ENCODE measurements around the gene NDOR1.

Gene NDOR1

GRCh38 chr9:137185921-137186320, 19.6 kb upstream of the NDOR1 start:
- Histone ChIP-seq H3K9ac (ENCODE audit: low read depth in 1 of 2, low read length in 2 of 2) (no peak overlapping the region), H3K9me3 (ENCODE audit: control insufficient read depth in 2 of 2, low read length in 2 of 2) (no peaks in the 10 kb centered on the region), H3K4me1 (ENCODE audit: control insufficient read depth in 2 of 2, insufficient read depth in 2 of 2, low read length in 2 of 2) (peaks cover 35 to 39% of the 10 kb centered on the region in 2 donors), H3K36me3 (ENCODE audit: control insufficient read depth in 2 of 2, insufficient read depth in 2 of 2, low read length in 2 of 2) (peaks cover 49 to 52% of the 10 kb centered on the region in 2 donors), H3K27ac (ENCODE audit: low read depth in 2 of 2, low read length in 2 of 2) (no peak overlapping the region), H3K27me3 (ENCODE audit: control insufficient read depth in 2 of 2, insufficient read depth in 2 of 2, low read length in 2 of 2) (no peaks in the 10 kb centered on the region), H3K4me3 (ENCODE audit: low read length in 2 of 2) (no peak overlapping the region)

- Histone ChIP-seq H3K9ac (ENCODE audit: low read depth in 1 of 2, low read length in 2 of 2) (no peak overlapping the region), H3K36me3 (ENCODE audit: control insufficient read depth in 2 of 2, insufficient read depth in 2 of 2, low read length in 2 of 2) (peaks cover 50 to 52% of the 10 kb centered on the region in 2 donors), H3K4me1 (ENCODE audit: control insufficient read depth in 2 of 2, insufficient read depth in 2 of 2, low read length in 2 of 2) (peaks cover 38 to 41% of the 10 kb centered on the region in 2 donors), H3K27ac (ENCODE audit: low read depth in 2 of 2, low read length in 2 of 2) (no peak overlapping the region), H3K4me3 (ENCODE audit: low read length in 2 of 2) (peak overlapping the region in 1 of 2 donors; percentile 97), H3K9me3 (ENCODE audit: control insufficient read depth in 2 of 2, low read length in 2 of 2) (no peaks in the 10 kb centered on the region), H3K27me3 (ENCODE audit: control insufficient read depth in 2 of 2, insufficient read depth in 2 of 2, low read length in 2 of 2) (no peaks in the 10 kb centered on the region)
Measured at GRCh38 chr9:137186385-137186784, 19.1 kb upstream of the NDOR1 start.

- H3K27ac ChIP-seq (ENCODE audit: low read depth in 2 of 2, low read length in 2 of 2), result no peak overlapping the region
- H3K27me3 ChIP-seq (ENCODE audit: control insufficient read depth in 2 of 2, insufficient read depth in 2 of 2, low read length in 2 of 2), result no peaks in the 10 kb centered on the region
- peak overlapping the region in 1 of 2 donors; percentile 86 for H3K9ac ChIP-seq (ENCODE audit: low read depth in 1 of 2, low read length in 2 of 2)
- H3K9me3 ChIP-seq (ENCODE audit: control insufficient read depth in 2 of 2, low read length in 2 of 2), result no peaks in the 10 kb centered on the region
- peaks cover 54 to 60% of the 10 kb centered on the region in 2 donors for H3K36me3 ChIP-seq (ENCODE audit: control insufficient read depth in 2 of 2, insufficient read depth in 2 of 2, low read length in 2 of 2)
- H3K4me1 ChIP-seq (ENCODE audit: control insufficient read depth in 2 of 2, insufficient read depth in 2 of 2, low read length in 2 of 2), result peaks cover 38 to 41% of the 10 kb centered on the region in 2 donors
- H3K4me3 ChIP-seq (ENCODE audit: low read length in 2 of 2), result peak overlapping the region; percentile 84 to 97
Measured at GRCh38 chr9:137187386-137187785, 18.1 kb upstream of the NDOR1 start.

- H3K4me1 ChIP-seq (ENCODE audit: control insufficient read depth in 2 of 2, insufficient read depth in 2 of 2, low read length in 2 of 2), result peaks cover 41% of the 10 kb centered on the region in 2 donors
- no peaks in the 10 kb centered on the region for H3K9me3 ChIP-seq (ENCODE audit: control insufficient read depth in 2 of 2, low read length in 2 of 2)
- no peaks in the 10 kb centered on the region for H3K27me3 ChIP-seq (ENCODE audit: control insufficient read depth in 2 of 2, insufficient read depth in 2 of 2, low read length in 2 of 2)
- peak overlapping the region; percentile 86 to 91 for H3K9ac ChIP-seq (ENCODE audit: low read depth in 1 of 2, low read length in 2 of 2)
- H3K27ac ChIP-seq (ENCODE audit: low read depth in 2 of 2, low read length in 2 of 2), result peak overlapping the region; percentile 94 to 97
- peak overlapping the region; percentile 84 to 97 for H3K4me3 ChIP-seq (ENCODE audit: low read length in 2 of 2)
- peaks cover 48 to 56% of the 10 kb centered on the region in 2 donors for H3K36me3 ChIP-seq (ENCODE audit: control insufficient read depth in 2 of 2, insufficient read depth in 2 of 2, low read length in 2 of 2)
Measured at GRCh38 chr9:137188086-137188489, 17.4 kb upstream of the NDOR1 start.

DNA sequence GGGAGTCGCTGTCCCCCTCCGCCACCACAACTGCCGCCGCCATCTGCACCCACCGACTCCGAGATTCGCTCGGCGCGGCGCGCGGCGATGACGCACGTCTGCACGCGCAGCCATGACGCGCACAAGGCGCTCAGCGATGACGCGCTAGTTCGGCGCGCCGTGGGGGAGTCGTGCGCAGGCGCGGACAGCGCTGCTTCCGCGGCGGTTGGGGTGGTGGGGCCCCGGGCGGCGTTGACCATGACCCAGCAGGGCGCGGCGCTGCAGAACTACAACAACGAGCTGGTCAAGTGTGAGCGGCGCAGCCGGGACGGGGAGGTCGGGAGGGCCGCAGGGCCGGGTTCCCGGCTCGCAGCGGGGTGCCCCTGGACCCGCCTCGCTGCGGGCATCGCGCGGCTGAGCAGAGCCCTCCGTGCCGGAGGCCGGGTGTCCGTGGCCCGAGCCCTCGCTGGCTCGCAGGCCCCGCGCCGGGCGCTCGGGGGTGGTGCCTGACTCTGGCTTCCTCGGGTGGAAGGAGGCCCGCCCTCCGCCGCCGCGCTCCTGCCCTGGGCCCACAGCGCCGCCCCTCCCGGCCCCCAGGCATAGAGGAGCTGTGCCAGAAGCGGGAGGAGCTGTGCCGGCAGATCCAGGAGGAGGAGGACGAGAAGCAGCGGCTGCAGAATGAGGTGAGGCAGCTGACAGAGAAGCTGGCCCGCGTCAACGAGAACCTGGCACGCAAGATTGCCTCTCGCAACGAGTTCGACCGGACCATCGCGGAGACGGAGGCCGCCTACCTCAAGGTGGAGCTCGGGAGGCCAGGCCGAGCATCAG, 16.8 kb upstream of the NDOR1 start, which contains the start of the genes ANAPC2 and SSNA1:
Gene ANAPC2, minus strand, starts transcription at position 71 of the 807 bp plus-strand sequence. Its CDS starts 28 bp downstream, at position 43.
Gene SSNA1, plus strand, starts transcription at position 187 of the 807 bp plus-strand sequence. Its CDS starts 51 bp downstream, at position 238.
- peaks cover 41% of the 10 kb centered on the region in 2 donors for H3K4me1 ChIP-seq (ENCODE audit: control insufficient read depth in 2 of 2, insufficient read depth in 2 of 2, low read length in 2 of 2)
- H3K36me3 ChIP-seq (ENCODE audit: control insufficient read depth in 2 of 2, insufficient read depth in 2 of 2, low read length in 2 of 2), result peaks cover 44 to 51% of the 10 kb centered on the region in 2 donors
- peak within 1 kb of the TSS; percentile 86 to 91 for H3K9ac ChIP-seq (ENCODE audit: low read depth in 1 of 2, low read length in 2 of 2)

GRCh38 chr9:137189297-137190295, 15.9 kb upstream of the NDOR1 start:
- H3K36me3 ChIP-seq (ENCODE audit: control insufficient read depth in 2 of 2, insufficient read depth in 2 of 2, low read length in 2 of 2), result peaks cover 38 to 44% of the 10 kb centered on the region in 2 donors
- H3K27me3 ChIP-seq (ENCODE audit: control insufficient read depth in 2 of 2, insufficient read depth in 2 of 2, low read length in 2 of 2), result no peaks in the 10 kb centered on the region
- H3K4me1 ChIP-seq (ENCODE audit: control insufficient read depth in 2 of 2, insufficient read depth in 2 of 2, low read length in 2 of 2), result peaks cover 47 to 48% of the 10 kb centered on the region in 2 donors
- H3K9me3 ChIP-seq (ENCODE audit: control insufficient read depth in 2 of 2, low read length in 2 of 2), result no peaks in the 10 kb centered on the region
- peak overlapping the region; percentile 86 to 88 for H3K9ac ChIP-seq (ENCODE audit: low read depth in 1 of 2, low read length in 2 of 2)
- peak overlapping the region; percentile 84 to 97 for H3K4me3 ChIP-seq (ENCODE audit: low read length in 2 of 2)
- H3K27ac ChIP-seq (ENCODE audit: low read depth in 2 of 2, low read length in 2 of 2), result peak overlapping the region; percentile 94 to 97

More for the DNA sequence above, 16.8 kb upstream of the NDOR1 start, which contains the start of the genes ANAPC2 and SSNA1:
- Histone ChIP-seq H3K9me3 (ENCODE audit: control insufficient read depth in 2 of 2, low read length in 2 of 2) (no peaks in the 10 kb centered on the region), H3K27ac (ENCODE audit: low read depth in 2 of 2, low read length in 2 of 2) (peak within 1 kb of the TSS; percentile 94 to 97), H3K27me3 (ENCODE audit: control insufficient read depth in 2 of 2, insufficient read depth in 2 of 2, low read length in 2 of 2) (no peaks in the 10 kb centered on the region), H3K4me3 (ENCODE audit: low read length in 2 of 2) (peak within 1 kb of the TSS; percentile 84 to 97)

DNA sequence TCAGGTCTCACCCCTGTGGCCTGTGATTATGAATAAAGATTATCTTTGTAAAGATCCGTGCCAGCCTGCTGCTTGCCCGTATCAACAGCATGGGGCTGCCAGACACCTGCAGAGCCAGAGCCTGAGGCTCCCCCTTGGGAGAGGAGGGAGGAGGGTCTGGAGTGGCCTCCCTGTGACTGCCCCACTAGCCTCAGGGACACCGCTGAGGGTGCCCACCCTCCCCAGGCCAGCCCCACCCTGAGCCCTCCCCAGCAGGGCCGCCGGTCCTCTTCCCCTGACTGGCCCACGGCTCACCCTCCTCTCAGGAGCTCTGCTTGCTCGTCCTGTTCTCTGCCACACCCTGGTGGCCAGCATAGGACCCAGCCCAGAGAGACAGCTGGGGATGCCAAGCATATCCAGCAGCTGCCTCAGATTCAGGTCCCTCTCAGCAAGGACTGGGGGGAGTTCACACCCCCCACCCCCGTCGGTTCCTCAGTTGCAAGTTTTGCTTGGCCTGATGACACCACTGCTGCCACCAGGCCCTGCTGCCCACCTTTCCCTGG, 15.1 kb upstream of the NDOR1 start:
- H3K27ac ChIP-seq (ENCODE audit: low read depth in 2 of 2, low read length in 2 of 2), result peak overlapping the region; percentile 52 to 94
- peak overlapping the region; percentile 86 to 88 for H3K9ac ChIP-seq (ENCODE audit: low read depth in 1 of 2, low read length in 2 of 2)
- H3K27me3 ChIP-seq (ENCODE audit: control insufficient read depth in 2 of 2, insufficient read depth in 2 of 2, low read length in 2 of 2), result no peaks in the 10 kb centered on the region
- H3K9me3 ChIP-seq (ENCODE audit: control insufficient read depth in 2 of 2, low read length in 2 of 2), result no peaks in the 10 kb centered on the region
- peaks cover 34 to 42% of the 10 kb centered on the region in 2 donors for H3K36me3 ChIP-seq (ENCODE audit: control insufficient read depth in 2 of 2, insufficient read depth in 2 of 2, low read length in 2 of 2)
- H3K4me3 ChIP-seq (ENCODE audit: low read length in 2 of 2), result peak overlapping the region; percentile 84 to 97
- peaks cover 54 to 56% of the 10 kb centered on the region in 2 donors for H3K4me1 ChIP-seq (ENCODE audit: control insufficient read depth in 2 of 2, insufficient read depth in 2 of 2, low read length in 2 of 2)

DNA sequence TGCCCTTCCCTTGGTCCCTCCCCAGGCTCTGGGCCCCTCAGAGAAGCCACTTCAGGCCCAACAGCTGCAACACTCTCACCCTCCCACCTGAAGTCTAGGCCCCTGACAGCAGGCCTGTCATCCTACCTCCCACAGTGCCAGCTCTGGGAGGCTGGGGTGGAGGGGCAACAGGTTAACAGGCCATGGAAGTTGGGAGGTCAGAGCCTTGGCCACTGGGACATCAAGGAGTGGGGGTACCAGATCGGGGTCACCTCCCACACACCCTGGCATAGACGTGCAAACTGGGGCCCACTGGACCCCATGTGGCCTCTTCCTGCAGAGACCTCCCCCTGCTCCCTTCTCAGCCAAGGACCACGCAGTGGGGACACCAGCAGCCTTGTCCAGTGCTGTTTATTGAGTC, 14.3 kb upstream of the NDOR1 start:
- H3K9ac ChIP-seq (ENCODE audit: low read depth in 1 of 2, low read length in 2 of 2), result no peak overlapping the region
- H3K4me1 ChIP-seq (ENCODE audit: control insufficient read depth in 2 of 2, insufficient read depth in 2 of 2, low read length in 2 of 2), result peaks cover 57 to 64% of the 10 kb centered on the region in 2 donors
- H3K27ac ChIP-seq (ENCODE audit: low read depth in 2 of 2, low read length in 2 of 2), result no peak overlapping the region
- no peaks in the 10 kb centered on the region for H3K9me3 ChIP-seq (ENCODE audit: control insufficient read depth in 2 of 2, low read length in 2 of 2)
- H3K27me3 ChIP-seq (ENCODE audit: control insufficient read depth in 2 of 2, insufficient read depth in 2 of 2, low read length in 2 of 2), result no peaks in the 10 kb centered on the region
- H3K4me3 ChIP-seq (ENCODE audit: low read length in 2 of 2), result no peak overlapping the region
- peaks cover 28 to 33% of the 10 kb centered on the region in 2 donors for H3K36me3 ChIP-seq (ENCODE audit: control insufficient read depth in 2 of 2, insufficient read depth in 2 of 2, low read length in 2 of 2)

- no peak overlapping the region for H3K4me3 ChIP-seq (ENCODE audit: low read length in 2 of 2)
- H3K4me1 ChIP-seq (ENCODE audit: control insufficient read depth in 2 of 2, insufficient read depth in 2 of 2, low read length in 2 of 2), result peaks cover 57 to 65% of the 10 kb centered on the region in 2 donors
- no peak overlapping the region for H3K9ac ChIP-seq (ENCODE audit: low read depth in 1 of 2, low read length in 2 of 2)
- H3K27me3 ChIP-seq (ENCODE audit: control insufficient read depth in 2 of 2, insufficient read depth in 2 of 2, low read length in 2 of 2), result no peaks in the 10 kb centered on the region
- no peaks in the 10 kb centered on the region for H3K9me3 ChIP-seq (ENCODE audit: control insufficient read depth in 2 of 2, low read length in 2 of 2)
- no peak overlapping the region for H3K27ac ChIP-seq (ENCODE audit: low read depth in 2 of 2, low read length in 2 of 2)
- H3K36me3 ChIP-seq (ENCODE audit: control insufficient read depth in 2 of 2, insufficient read depth in 2 of 2, low read length in 2 of 2), result peaks cover 27 to 31% of the 10 kb centered on the region in 2 donors
Measured at GRCh38 chr9:137191691-137192447, 13.6 kb upstream of the NDOR1 start.
